Esophagus muscularis mucosa (tissue), 4 donors: ENCODE measurements around the gene DNAH1. TPM values are rescaled to one million over a fixed set of nuclear protein-coding genes. Genes with fewer than 3 reads are reported as not detected.

ENCODE experiments used
- DNase-seq: peaks from one replicate; pipeline ENCODE4 v3.0.0-alpha.2; 2017; ENCODE audit errors: extremely low spot score
- H3K27ac ChIP-seq, 4 donors: fragments of 200-600 bp; sonication (generic); replicated peaks in 1 of 4; 1 replicate in 3 of 4; 2 replicates in 1 of 4; pipeline ENCODE4 v1.5.1; 2016 to 2019; ENCODE audit warnings: mild to moderate bottlenecking in 1 of 4
- H3K27me3 ChIP-seq, 4 donors: fragments of 200-600 bp; sonication (generic); one replicate each; pipeline versions ENCODE4 v1.5.1 to v1.6.0; 2016 to 2019
- H3K36me3 ChIP-seq, 4 donors: fragments of 200-600 bp; sonication (generic); one replicate each; pipeline ENCODE4 v1.5.1; 2016 to 2019
- H3K4me1 ChIP-seq, 4 donors: fragments of 200-600 bp; sonication (generic); one replicate each; pipeline ENCODE4 v1.5.1; 2016 to 2019
- H3K4me3 ChIP-seq, 4 donors: fragments of 200-600 bp; sonication (generic); 1 replicate in 2 of 4; 2 replicates in 2 of 4; pipeline ENCODE4 v1.5.1; 2016 to 2019; ENCODE audit warnings: mild to moderate bottlenecking in 4 of 4, moderate library complexity in 1 of 4
- H3K9me3 ChIP-seq, 4 donors: fragments of 200-600 bp; sonication (generic); 1 replicate in 3 of 4; 2 replicates in 1 of 4; pipeline ENCODE4 v1.5.1; 2016 to 2019
- EP300 ChIP-seq: sonication (generic); formaldehyde crosslinking; IDR thresholded peaks from one replicate; pipeline ENCODE4 v1.6.1; 2017; ENCODE audit warnings: antibody characterized with exemption
- POLR2A ChIP-seq: fragments of 450-650 bp; IDR thresholded peaks from one replicate; pipeline ENCODE4 v1.6.1; 2017; ENCODE audit warnings: antibody characterized with exemption, moderate library complexity, mild to moderate bottlenecking, low read depth
- POLR2AphosphoS5 ChIP-seq, 2 donors: sonication (generic); formaldehyde crosslinking; IDR thresholded peaks; one replicate each; pipeline ENCODE4 v1.6.1; 2017; ENCODE audit warnings: antibody characterized with exemption in 2 of 2
- WGBS: methylation state at CpG from one replicate; pipeline ENCODE4 v1.1.5; 2018; 5-methylcytosine and 5-hydroxymethylcytosine counted together
- intact Hi-C: fragments of 100-400 bp; cut with DNase I; formaldehyde crosslinking; loops from one replicate; pipeline ENCODE4 v1.15.1; 2023
- total RNA-seq, 4 donors: library from RNA; depleted of rRNA; stranded (reverse); fragments of >200 nt; gene quantifications; one replicate each; pipeline versions ENCODE4 v1.1.0 to v1.2.1, GENCODE V29; 2016
- TF ChIP-seq, protein P1 (sequence below), 3 experiments: fragments of 200-600 bp in 2 of 3; fragments of 450-650 bp in 1 of 3; sonication (generic) in 2 of 3; IDR thresholded peaks; one replicate each; pipeline ENCODE4 v1.5.1; 2017 to 2019; ENCODE audit warnings: antibody characterized with exemption in 3 of 3, mild to moderate bottlenecking in 2 of 3, moderate library complexity in 1 of 3

DNAH1 gene
- total RNA-seq, 4 donors from 2014 or later: 3.4 to 5.4 (median 3.6) TPM

DNA sequence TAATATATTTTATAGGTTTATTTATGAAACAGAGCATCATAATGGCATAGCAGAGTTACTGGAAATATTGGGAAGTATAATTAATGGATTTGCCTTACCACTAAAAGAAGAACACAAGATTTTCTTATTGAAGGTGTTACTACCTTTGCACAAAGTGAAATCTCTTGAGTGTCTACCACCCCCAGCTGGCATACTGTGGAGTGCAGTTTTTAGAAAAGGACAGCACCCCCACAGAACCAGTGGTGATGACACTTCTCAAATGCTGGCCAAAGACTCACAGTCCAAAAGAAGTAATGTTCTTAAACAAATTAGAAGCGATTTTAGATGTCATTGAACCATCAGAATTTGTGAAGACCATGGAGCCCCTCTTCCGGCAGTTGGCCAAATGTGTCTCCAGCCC, 58.1 kb downstream of the DNAH1 start:
- H3K4me1 ChIP-seq: peaks cover 0 to 12% (median 4%) of the 10 kb centered on the region in 4 donors
- H3K4me3 ChIP-seq: no peak overlapping the region
- WGBS: 100% methylated on average over 2 of the region's 2 CpGs
- H3K27ac ChIP-seq: no peak overlapping the region
- peaks cover 0 to 8% (median 2%) of the 10 kb centered on the region in 4 donors for H3K27me3 ChIP-seq
- no peak for DNase-seq
- H3K36me3 ChIP-seq: peaks cover 0 to 27% (median 18%) of the 10 kb centered on the region in 4 donors
- intact Hi-C loops: no loop called here
- TF ChIP-seq EP300 (no peak), POLR2A (no peak), POLR2AphosphoS5 (IDR thresholded peaks at IDR 0.05) (no peak)
- TF ChIP-seq, protein P1, sequence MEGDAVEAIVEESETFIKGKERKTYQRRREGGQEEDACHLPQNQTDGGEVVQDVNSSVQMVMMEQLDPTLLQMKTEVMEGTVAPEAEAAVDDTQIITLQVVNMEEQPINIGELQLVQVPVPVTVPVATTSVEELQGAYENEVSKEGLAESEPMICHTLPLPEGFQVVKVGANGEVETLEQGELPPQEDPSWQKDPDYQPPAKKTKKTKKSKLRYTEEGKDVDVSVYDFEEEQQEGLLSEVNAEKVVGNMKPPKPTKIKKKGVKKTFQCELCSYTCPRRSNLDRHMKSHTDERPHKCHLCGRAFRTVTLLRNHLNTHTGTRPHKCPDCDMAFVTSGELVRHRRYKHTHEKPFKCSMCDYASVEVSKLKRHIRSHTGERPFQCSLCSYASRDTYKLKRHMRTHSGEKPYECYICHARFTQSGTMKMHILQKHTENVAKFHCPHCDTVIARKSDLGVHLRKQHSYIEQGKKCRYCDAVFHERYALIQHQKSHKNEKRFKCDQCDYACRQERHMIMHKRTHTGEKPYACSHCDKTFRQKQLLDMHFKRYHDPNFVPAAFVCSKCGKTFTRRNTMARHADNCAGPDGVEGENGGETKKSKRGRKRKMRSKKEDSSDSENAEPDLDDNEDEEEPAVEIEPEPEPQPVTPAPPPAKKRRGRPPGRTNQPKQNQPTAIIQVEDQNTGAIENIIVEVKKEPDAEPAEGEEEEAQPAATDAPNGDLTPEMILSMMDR (IDR thresholded peaks at IDR 0.05): no peak
- H3K9me3 ChIP-seq: no peaks in the 10 kb centered on the region

DNA sequence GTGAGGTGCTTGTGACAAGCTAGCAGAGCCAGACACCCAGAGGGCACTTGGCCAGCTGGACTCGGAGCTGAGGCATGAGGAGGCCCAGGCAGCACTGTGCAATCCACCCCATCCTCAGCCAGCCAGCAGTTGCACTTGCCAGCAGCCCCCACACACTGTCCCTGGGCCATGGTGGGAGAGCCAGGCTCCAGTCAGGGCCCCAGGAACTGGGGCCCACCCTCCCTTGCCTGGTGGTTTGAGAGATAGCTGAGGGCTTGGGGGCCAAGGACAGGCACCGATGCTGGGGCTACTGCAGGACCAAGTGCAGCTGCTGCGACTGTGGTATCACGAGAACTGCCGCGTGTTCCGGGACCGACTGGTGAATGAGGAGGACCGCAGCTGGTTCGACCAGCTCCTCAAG, 63.5 kb downstream of the DNAH1 start:
- Histone ChIP-seq H3K4me1 (no peaks in the 10 kb centered on the region), H3K27ac (no peak overlapping the region), H3K27me3 (no peaks in the 10 kb centered on the region), H3K36me3 (peaks cover 0 to 13% (median 7%) of the 10 kb centered on the region in 4 donors), H3K9me3 (no peaks in the 10 kb centered on the region), H3K4me3 (no peak overlapping the region)
- intact Hi-C loops: no loop called here
- no peak for TF ChIP-seq POLR2A
- no peak for TF ChIP-seq EP300
- TF ChIP-seq, protein P1 (IDR thresholded peaks at IDR 0.05): no peak
- TF ChIP-seq POLR2AphosphoS5 (IDR thresholded peaks at IDR 0.05): no peak
- DNase-seq: no peak
- WGBS: 87% methylated on average over 10 of the region's 10 CpGs

DNA sequence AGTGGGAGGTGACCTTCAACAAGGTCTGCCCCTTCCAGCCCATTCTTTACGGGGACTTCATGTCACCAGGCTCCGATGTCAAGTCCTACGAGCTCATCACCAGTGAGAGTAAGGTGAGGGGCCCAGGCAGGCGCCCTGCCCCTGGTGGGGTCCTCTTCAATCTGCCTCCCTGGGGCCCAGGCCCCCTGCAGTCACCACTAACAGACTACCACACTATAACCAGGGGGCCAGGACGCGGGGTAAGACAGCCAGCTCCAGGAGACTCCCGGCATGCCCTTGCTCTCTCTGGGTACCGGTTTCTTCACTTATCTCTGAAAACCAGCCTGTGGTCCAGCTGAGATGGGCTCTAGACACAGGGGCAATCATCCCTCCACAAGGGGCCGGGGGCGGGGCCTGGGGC, 63.9 kb downstream of the DNAH1 start:
- no peaks in the 10 kb centered on the region for H3K4me1 ChIP-seq
- no peak for DNase-seq
- intact Hi-C loops: no loop called here
- H3K4me3 ChIP-seq: no peak overlapping the region
- no peaks in the 10 kb centered on the region for H3K9me3 ChIP-seq
- no peaks in the 10 kb centered on the region for H3K27me3 ChIP-seq
- H3K36me3 ChIP-seq: peaks cover 0 to 14% (median 9%) of the 10 kb centered on the region in 4 donors
- TF ChIP-seq EP300: no peak
- TF ChIP-seq POLR2AphosphoS5 (IDR thresholded peaks at IDR 0.05): no peak
- TF ChIP-seq, protein P1 (IDR thresholded peaks at IDR 0.05): no peak
- TF ChIP-seq POLR2A: no peak
- H3K27ac ChIP-seq: no peak overlapping the region
- 100% methylated on average over 2 of the region's 10 CpGs for WGBS

DNA sequence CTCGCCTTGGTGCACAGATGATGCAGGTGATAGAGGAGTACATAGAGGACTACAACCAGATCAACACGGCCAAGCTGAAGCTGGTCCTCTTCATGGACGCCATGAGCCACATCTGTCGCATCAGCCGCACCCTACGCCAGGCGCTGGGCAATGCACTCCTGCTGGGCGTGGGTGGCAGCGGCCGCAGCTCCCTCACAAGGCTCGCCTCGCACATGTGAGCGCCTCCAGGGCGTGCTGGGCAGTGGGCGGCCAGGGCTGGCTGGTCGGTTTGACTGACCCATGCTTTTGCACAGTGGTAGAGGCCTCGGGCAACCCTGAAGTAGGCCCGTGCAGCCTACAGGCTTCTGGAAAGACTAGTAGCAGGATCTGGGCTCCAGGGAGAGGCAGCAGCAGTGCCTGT, 65.5 kb downstream of the DNAH1 start:
- Histone ChIP-seq H3K27me3 (no peaks in the 10 kb centered on the region), H3K4me1 (no peaks in the 10 kb centered on the region), H3K27ac (no peak overlapping the region), H3K9me3 (no peaks in the 10 kb centered on the region), H3K36me3 (peaks cover 0 to 13% (median 4%) of the 10 kb centered on the region in 4 donors), H3K4me3 (no peak overlapping the region)
- intact Hi-C loops: no loop called here
- WGBS: 91% methylated on average over 12 of the region's 18 CpGs
- TF ChIP-seq, protein P1 (IDR thresholded peaks at IDR 0.05): no peak
- DNase-seq: no peak

DNA sequence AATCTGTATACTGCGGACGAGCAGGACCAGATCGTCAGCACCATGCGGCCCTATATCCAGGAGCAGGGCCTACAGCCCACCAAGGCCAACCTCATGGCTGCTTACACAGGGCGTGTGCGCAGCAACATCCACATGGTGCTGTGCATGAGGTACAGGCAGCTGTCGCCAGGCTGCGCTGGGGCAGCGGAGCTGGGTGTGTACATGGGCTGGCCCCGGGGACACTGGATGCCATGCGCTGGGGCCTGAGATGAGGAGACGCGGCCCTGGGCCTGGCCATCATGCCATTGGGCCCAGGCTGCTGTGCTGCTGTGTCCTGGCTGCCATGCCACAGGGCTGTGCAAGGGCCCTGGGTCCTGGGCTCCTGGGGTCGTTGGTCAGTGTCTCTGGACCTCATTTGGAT, 67.3 kb downstream of the DNAH1 start:
- DNase-seq: no peak
- intact Hi-C loops: no loop called here
- H3K27me3 ChIP-seq: no peaks in the 10 kb centered on the region
- no peaks in the 10 kb centered on the region for H3K9me3 ChIP-seq
- H3K27ac ChIP-seq: no peak overlapping the region
- no peaks in the 10 kb centered on the region for H3K4me1 ChIP-seq
- WGBS: 94% methylated on average over 9 of the region's 14 CpGs
- no peak overlapping the region for H3K4me3 ChIP-seq
- peaks cover 0 to 25% (median 12%) of the 10 kb centered on the region in 4 donors for H3K36me3 ChIP-seq
- TF ChIP-seq, protein P1 (IDR thresholded peaks at IDR 0.05): no peak
- TF ChIP-seq POLR2AphosphoS5 (IDR thresholded peaks at IDR 0.05) (no peak), POLR2A (no peak), EP300 (no peak)
